Stimulated activated CD8-positive, alpha-beta memory T cell treated with anti-CD3 and anti-CD28 coated beads, Interleukin-2, amount 100 ng/mL, for 48 hours (primary cell): Measurements from ENCODE around the gene SPATA46.
"Not testable (repeated sequence)": the region's sequence is repeated elsewhere in the genome, so short reads cannot be mapped to it uniquely, and the experiment has no call there.

Experiments
- DNase-seq, 2 donors: peaks; one replicate each; pipeline ENCODE4 v3.0.0-alpha.2; 2020; ENCODE audit warnings: low read depth in 2 of 2

The SPATA46 gene, protein sequence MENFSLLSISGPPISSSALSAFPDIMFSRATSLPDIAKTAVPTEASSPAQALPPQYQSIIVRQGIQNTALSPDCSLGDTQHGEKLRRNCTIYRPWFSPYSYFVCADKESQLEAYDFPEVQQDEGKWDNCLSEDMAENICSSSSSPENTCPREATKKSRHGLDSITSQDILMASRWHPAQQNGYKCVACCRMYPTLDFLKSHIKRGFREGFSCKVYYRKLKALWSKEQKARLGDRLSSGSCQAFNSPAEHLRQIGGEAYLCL

DNA sequence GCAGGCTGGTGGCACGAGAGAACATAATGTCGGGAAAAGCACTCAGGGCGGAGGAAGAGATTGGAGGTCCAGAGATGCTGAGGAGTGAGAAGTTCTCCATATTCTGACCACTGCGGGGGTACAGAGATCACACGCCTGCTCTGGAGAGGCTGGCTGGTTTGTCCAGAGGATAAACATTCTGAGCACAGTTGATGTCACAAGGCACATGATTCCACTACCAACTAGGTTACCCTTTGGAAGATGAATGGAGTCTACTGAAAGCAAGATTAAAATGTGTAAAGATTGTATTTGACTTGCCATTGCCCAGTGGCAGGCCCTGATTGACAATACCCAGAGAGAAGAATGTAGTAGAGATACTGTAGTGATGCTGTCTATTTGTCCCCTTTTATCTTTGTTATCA is at the start of gene SPATA46:
TSS of gene SPATA46 (minus strand) at position 164 of the 400 bp plus-strand sequence. CDS start at position 100, 64 bp downstream.
- no peak for DNase-seq

DNA sequence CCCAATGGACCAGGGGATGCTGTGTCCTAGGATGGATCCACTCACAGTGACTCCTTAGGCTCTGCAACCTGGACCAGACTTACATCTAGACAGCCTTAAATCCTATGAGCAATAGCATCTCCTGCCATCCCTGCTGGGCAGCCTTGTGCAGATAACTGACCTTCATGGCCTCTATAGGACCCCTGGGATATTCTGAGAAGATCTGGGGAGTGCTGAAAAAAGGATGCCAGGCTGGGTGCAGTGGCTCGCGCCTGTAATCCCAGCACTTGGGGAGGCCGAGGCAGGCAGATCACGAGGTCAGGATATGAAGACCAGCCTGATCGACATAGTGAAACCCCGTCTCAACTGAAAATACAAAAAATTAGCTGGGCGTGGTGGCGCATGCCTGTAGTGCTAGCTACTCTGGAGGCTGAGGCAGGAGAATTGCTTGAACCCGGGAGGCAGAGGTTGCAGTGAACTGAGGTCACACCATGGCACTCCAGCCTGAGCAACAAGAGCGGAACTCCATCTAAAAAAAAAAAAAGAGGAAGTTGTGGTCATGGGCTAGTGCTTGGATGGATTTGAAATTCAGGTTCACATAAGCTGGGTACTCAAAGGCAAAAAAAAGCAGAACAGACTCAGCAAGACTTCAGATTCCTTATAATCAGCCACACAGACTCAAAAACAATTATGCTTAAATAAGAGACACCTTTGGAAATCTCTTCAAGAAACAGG is 46.2 kb upstream of the SPATA46 start:
- DNase-seq, result no peak

DNA sequence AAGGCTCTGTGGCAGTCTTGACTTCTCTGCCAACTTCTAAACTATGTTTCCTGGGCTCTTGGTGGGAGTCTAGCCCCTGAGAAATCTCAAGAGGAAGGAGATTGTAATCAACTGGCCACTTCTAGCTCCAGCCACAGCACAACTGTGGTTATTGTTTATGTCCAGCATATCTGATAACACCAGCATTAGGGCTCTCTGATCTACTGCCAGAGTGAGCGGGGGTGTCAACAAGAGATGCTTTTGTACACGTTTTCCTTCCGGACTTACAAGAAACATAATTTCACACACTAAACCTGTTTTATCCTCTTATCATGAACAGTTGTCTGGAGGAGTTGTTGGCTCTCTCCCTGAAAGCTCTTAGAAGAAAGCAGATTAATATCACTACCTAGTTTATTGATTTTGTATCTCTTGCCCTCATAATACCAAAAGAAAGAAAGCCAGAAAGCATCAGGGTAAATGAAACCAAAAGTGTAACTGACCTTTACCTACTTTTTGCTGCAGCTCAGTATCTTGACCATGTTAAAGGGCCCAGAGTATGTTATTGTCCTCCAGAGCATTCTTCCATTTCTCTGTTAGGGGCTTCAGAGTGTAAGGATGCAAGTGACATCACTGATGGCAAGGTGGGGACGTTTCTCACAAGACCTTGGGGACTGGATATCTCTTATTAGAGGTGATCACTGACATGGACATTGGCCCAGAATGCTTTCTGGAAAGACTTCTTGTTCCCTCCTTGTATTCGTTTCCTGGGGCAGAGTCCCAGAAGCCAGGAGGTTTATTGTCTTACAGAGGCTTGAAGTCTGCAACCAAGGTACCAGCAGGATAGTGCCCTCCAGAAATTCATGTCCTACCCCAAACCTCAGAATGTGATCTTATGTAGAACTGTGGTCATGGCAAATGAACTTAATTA is 44.9 kb upstream of the SPATA46 start:
- DNase-seq, result no peak

DNA sequence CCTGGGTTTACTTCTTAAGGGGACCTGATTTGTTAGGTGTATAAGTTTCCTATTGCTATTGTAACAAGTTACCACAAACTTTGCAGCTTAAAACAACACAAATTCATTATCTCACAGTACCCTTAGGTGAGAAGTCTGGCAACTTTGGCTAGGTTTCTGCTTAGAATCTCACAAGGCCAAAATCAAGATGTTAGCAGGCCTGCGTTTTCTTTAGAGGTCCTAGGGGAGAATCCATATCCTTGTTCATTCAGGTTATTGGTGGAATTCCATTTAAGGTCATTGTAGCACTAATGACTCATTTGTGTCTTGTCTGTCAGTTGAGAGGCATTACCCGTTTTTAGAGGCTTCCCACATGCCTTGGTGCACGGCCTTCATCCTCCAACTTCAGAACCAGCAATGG is 43.5 kb upstream of the SPATA46 start:
- no peak for DNase-seq

DNA sequence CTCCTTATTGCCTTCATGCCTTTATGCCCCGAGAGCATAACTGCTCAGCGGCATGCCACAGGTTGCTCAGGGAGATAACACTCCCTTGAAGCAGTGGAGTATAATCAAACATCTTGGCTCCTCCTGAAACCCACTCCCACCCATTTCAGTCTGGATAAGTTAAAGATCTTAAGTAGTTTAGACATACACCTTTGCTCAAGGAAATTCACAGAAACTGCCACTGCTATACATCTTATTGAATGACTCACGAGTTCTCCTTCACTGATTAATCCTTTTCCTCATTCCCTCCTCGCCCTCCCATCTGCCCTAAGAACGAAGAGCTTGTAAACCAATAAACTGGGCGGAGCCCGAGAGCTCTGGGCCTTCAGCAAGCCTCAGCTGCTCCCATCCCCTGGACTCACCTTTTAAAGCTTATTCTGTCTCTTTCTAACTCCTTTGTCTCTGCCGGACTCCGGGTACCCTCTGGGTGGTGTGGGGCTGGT is 42.8 kb upstream of the SPATA46 start:
- not testable (repeated sequence) for DNase-seq

DNA sequence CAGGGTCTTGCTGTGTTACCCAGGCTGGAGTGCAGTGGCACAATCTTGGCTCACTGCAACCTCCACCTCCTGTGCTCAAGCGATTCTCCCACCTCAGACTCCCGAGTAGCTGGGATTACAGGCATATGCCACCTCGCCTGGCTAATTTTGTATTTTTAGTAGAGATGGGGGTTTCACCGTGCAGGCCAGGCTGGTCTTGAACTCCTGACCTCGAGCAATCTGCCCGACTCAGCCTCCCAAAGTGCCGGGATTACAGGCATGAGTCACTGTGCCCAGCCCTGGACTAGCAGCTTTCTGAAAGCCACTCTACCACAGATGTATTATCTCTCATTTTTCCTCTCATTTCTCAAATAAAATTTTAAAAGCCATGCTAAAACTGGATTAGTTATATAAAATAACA is 41.9 kb upstream of the SPATA46 start:
- DNase-seq, result not testable (repeated sequence)

GRCh38 chr1:162417650-162418049 is 41.0 kb upstream of the SPATA46 start:
- no peak for DNase-seq

- no peak for DNase-seq
Observed at GRCh38 chr1:162416909-162417308, 40.3 kb upstream of the SPATA46 start.

DNA sequence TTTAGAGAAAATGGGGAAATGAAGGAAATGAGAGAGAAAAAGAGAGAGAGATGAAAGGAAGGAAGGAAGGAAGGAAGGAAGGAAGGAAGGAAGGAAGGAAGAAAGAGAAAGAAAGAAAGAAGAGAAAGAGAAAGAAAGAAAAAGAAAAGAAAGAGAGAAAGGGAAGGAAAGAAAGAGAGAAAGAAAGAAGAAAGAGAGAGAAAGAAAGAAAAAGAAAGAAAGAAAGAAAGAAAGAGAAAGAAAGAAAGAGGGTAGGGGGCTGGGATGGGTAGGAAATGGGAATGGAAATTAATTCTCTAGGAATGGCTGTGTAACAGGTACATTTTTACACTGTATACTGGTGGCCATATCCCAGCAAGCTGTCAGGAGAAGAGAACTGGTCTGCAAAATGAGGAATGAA is 39.6 kb upstream of the SPATA46 start:
- DNase-seq, result no peak

DNA sequence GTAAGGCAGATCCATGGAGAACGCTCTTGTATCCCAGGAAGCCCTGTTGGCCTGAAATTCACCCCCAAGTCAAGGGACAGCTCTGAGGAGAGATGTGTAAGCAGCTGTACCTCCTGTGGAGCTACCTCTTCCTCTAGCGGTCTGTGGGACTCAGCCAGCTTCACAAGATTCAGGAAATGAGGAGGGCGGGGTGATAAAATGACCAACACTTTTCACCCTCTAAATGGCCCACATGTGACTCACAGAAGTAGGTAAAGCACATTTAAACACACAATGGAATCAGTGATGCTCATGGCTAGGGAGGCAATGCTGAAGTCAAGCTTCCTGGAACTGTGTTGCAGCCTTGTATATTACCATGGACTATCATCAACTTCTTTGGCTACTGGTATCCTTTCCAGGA is 35.3 kb upstream of the SPATA46 start, which contains the start of gene SH2D1B:
TSS of gene SH2D1B (minus strand) at position 135 of the 400 bp plus-strand sequence. CDS start at position 15, 120 bp downstream.
- DNase-seq, result no peak

GRCh38 chr1:162407539-162407938 is 30.9 kb upstream of the SPATA46 start:
- DNase-seq, result no peak

GRCh38 chr1:162406811-162407210 is 30.2 kb upstream of the SPATA46 start:
- DNase-seq, result no peak

- no peak for DNase-seq
Observed at GRCh38 chr1:162405800-162406199, 29.1 kb upstream of the SPATA46 start.

- DNase-seq, result no peak
Observed at GRCh38 chr1:162404550-162405160, 28.0 kb upstream of the SPATA46 start.

DNA sequence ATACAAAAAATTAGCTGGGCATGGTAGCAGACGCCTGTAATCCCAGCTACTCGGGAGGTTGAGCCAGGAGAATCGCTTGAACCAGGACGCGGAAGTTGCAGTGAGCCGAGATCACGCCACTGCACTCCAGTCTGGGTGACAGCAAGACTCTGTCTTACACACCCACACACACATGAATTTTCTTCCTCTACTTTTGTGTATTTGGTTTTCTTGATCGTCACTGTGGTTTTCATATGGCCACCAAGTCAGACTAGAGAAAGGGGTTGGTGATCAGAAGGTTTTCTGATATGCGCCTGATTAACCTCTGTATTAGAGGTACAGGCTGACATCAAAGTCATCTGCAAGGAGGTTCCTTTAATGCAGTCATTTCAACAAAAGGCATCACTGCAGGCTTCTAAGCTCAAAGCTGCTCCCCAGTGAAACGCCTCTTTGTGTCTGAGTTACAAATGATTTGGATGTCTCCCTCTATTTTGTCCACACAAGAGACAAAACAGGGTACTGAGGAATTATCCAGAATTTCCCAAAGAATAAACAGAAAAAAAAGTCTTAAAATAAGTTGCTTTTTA is 24.2 kb upstream of the SPATA46 start:
- DNase-seq, result no peak

GRCh38 chr1:162398999-162399580 is 22.4 kb upstream of the SPATA46 start:
- DNase-seq, result no peak

DNA sequence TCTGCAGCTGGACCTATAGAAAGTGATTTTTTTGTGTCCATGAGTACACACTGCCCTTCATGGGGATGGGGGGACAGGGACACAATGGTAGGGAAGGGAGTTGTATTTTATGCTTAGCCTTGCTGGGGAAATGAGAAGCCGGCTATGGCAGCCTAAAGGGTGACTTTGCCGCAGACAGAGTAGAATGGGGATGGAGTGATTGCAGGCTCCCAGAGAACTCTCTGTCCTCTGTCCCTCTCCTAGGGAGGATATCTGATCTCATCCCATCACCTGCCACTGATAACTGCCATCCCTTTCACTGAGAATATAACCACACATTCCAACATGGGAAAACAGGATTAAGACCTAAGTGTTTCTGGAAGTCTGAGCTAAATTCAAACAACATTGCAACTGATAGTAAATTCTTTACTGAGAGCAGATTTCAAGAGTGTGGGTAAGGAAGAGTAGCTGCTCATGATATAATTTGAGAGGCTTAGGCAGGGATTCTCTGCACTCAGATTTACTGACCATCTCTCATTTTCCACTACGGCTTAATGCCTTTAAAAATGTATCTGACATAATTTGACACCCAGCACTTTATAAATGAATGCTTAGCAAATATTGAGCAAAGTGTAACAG is 21.4 kb upstream of the SPATA46 start:
- DNase-seq, result no peak

- DNase-seq, result no peak
Observed at GRCh38 chr1:162397039-162397448, 20.4 kb upstream of the SPATA46 start.

- no peak for DNase-seq
Observed at GRCh38 chr1:162396201-162396906, 19.7 kb upstream of the SPATA46 start.
